ENCODE measurements around the gene PLEKHA7.
"Not testable (repeated sequence)": the region's sequence is repeated elsewhere in the genome, so short reads cannot be mapped to it uniquely, and the experiment has no call there.

PLEKHA7 gene

DNA sequence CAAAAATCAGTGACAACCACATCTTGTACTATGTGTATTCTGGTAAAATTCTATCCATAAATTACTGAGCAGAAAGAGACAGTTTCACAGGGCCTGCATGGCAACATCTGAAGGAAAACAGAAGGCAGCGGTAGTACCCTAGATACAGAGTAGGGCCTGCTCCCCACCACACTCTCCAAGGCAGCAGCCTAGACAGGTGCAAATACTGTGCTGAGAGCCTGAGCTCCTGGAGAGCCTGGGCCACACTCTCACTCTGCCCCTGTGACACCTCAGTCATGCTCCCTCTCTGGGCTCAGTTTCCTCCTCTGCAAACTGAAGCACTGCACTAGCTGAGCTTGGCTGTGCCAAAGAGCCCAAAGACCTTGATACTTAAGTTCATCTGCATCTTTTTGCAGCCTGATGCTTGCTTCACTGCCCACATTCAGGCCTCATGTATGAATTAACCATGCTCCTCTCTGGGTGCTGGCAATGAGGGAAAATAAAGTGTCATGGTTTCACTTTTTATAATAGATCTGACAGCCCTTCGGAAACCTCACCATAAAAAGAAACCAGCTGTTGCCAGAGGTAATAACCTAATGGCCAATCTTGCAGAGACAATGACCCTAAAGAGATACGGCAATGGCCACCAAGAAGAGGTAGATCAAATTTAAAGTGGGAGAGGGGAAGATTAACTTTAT, 104.7 kb downstream of the PLEKHA7 start:
- DNase-seq: no peak
- TF ChIP-seq GATA1 (IDR thresholded peaks at IDR 0.05; ENCODE audit: low read depth, low read length): no peak

GRCh38 chr11:16905375-16905774, 108.8 kb downstream of the PLEKHA7 start:
- TF ChIP-seq POLR2A (IDR thresholded peaks at IDR 0.05; ENCODE audit: low read length): no peak
- no peak for TF ChIP-seq GATA1 (IDR thresholded peaks at IDR 0.05; ENCODE audit: low read depth, low read length)
- DNase-seq: no peak

GRCh38 chr11:16904761-16905160, 109.5 kb downstream of the PLEKHA7 start:
- DNase-seq: not testable (repeated sequence)

- no peak for TF ChIP-seq GATA1 (IDR thresholded peaks at IDR 0.05; ENCODE audit: low read depth, low read length)
- TF ChIP-seq POLR2A (IDR thresholded peaks at IDR 0.05; ENCODE audit: low read length): no peak
- DNase-seq: no peak
Observed at GRCh38 chr11:16902781-16903378, 111.3 kb downstream of the PLEKHA7 start.

DNA sequence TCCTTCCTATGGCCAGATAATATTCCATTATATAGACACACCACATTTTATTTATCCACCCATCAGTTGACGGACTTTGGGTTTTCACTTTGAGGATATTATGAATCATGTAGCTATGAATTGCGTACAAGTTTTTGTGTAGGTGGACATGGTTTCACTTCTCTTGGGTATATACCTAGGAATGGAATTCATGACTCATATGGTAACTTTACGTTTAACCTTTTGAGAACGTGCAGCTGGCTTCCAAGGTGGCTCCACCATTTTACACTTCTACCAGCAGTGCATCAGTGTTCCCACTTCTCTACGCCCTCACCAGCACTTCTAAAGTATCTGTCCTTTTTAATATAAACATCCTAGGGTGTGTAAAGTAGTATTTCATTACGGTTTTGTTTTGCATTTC, 112.0 kb downstream of the PLEKHA7 start:
- TF ChIP-seq GATA1 (IDR thresholded peaks at IDR 0.05; ENCODE audit: low read depth, low read length): no peak
- no peak for TF ChIP-seq POLR2A (IDR thresholded peaks at IDR 0.05; ENCODE audit: low read length)
- DNase-seq: no peak

GRCh38 chr11:16900491-16900890, 113.7 kb downstream of the PLEKHA7 start:
- no peak for TF ChIP-seq POLR2A (IDR thresholded peaks at IDR 0.05; ENCODE audit: low read length)
- TF ChIP-seq GATA1 (IDR thresholded peaks at IDR 0.05; ENCODE audit: low read depth, low read length): no peak
- DNase-seq: no peak

DNA sequence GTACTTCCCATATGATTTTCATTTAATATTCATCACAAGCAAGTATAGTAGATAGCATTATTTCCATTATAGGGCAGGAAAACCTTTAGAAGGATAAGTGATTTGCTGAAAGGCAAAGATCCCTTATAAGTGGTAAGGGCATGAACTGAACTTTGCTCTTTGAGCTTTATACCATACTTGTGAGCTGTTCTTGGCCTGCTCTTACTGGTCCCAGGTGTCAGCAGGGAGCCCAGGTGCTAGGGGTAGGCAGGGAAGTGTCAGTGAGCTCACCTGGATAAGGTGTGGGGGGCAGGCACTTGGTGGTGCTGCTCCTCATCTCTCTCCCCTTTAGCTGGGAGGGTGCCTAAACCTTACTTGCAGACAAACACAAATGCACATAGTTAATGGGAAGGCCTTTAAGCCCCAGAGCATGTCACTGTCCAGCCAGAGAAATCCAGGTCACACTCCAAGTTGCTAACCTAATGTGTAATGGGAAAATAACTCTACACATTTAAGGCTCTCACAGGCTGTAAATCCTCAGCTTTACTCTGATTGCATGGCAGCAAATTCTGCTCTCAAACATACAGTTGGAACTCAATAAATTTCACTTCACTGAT, 114.4 kb downstream of the PLEKHA7 start:
- no peak for TF ChIP-seq GATA1 (IDR thresholded peaks at IDR 0.05; ENCODE audit: low read depth, low read length)
- TF ChIP-seq POLR2A (IDR thresholded peaks at IDR 0.05; ENCODE audit: low read length): no peak
- DNase-seq: no peak

DNA sequence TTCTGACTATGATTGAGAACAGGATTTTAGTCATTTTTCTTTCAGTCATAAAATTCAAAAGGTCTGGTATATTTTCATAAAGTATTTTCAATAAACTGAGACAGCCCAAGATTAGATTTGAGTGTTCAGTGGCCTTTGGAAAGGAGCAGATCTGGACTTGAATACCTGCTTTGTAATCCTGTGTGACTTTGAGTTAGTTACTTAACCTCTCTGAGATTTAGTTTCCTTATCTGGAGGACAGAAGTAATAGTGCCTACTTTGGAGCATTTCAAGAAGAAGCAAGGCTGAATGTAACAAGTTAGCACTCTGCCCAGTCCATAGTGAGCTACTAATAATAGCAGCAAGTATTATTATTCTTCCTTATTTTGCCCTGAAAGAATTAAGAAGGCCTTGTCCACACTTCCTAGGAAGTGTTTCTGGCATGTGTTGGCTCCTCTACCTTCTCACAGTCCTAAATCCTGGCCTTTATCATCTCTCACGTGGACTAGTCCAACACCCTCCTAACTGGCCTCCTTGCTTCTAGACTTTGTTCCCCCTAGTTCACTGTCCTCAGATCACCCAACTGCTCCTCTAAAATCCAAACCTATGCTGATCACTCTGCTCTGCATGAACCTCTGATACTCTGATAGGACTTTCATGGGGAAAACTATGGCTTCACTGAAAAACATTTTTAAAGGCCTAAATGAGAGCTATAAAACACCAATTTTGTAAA, 115.8 kb downstream of the PLEKHA7 start:
- TF ChIP-seq GATA1 (IDR thresholded peaks at IDR 0.05; ENCODE audit: low read depth, low read length) (no peak), POLR2A (IDR thresholded peaks at IDR 0.05; ENCODE audit: low read length) (no peak)

DNA sequence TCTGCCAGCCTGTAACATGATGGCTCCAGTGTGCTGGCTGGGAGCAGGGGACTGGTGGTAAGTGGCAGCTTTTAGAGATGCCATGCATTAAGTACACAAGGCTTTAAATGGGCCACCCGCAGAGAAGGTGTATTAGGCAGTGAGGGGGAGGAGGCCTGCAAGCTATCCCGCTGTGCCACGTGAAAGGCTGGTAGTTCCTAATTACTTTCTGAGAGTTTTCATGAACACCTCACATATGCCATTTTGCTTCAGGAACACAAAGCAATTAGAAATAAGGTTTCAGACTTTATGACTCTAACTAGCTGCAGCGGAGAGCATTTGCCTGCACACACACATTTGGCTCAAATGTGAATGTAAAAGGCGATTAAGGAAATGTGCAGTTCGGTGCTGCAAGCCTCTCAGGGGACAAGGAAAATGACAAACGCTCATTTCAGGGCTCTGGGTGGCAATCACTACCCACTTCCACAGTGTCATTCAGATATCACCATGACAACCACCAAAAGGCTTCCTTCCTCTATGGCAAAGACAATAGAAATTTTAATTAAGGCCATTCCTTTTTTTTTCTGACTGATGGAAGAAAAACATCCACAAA, 116.6 kb downstream of the PLEKHA7 start:
- DNase-seq: no peak
- TF ChIP-seq GATA1 (IDR thresholded peaks at IDR 0.05; ENCODE audit: low read depth, low read length) (no peak), POLR2A (IDR thresholded peaks at IDR 0.05; ENCODE audit: low read length) (no peak)

More for the DNA sequence above, 115.8 kb downstream of the PLEKHA7 start:
- no peak for DNase-seq

DNA sequence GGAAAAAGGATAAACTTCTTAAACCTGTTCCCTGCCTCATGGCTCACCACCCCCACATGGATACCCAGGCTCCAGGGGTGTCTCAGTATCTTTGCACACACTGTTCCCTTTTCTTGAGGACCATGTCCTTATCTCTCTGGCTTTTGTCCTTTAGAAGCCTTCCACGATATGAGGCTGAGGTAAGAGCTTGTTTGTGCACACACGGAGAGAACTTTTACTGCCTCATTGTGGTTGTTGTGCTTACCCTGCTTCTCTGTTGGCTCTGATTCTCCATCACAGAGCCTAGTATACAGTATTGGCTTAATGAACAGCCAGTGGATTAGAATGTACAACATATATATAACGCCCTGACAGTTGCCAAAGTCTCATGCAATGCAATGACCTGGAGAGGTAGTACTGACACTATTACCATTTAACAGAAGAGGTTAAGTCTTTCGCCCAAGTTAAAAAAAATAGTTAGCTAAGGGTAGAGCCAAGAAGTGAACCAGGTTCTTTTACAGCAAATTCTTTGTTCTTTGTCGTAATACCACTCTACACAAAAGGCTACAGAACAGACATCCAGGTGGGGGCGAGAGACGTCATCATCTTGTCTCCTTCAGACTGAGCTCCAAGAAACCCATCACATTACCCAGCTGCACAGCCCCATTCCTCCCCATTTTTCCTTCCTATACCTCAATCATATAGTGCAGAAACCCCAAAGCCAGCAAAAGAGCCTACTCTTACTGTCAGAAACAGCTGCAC, 117.3 kb downstream of the PLEKHA7 start:
- no peak for DNase-seq
- no peak for TF ChIP-seq GATA1 (IDR thresholded peaks at IDR 0.05; ENCODE audit: low read depth, low read length)
- TF ChIP-seq POLR2A (IDR thresholded peaks at IDR 0.05; ENCODE audit: low read length): no peak

DNA sequence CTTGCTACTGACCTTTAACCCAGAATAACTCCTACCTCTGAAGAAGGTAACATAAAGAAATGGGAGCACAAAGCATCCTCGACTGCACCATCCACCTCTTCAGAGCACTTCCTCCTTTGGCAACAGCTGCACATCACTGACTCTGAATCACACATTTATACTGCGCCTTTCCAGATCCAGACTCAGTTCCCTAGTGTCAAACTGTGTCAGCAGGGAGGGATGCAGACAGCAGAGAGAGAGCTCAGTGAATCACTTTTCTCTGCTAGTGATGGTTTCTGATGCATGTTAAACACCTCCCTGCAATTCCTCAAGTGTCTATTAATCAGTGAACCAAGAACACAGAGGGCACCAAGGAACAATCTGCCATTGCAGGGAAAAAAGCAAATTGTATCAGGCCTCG, 118.9 kb downstream of the PLEKHA7 start:
- DNase-seq: no peak
- TF ChIP-seq GATA1 (IDR thresholded peaks at IDR 0.05; ENCODE audit: low read depth, low read length) (no peak), POLR2A (IDR thresholded peaks at IDR 0.05; ENCODE audit: low read length) (no peak)

DNA sequence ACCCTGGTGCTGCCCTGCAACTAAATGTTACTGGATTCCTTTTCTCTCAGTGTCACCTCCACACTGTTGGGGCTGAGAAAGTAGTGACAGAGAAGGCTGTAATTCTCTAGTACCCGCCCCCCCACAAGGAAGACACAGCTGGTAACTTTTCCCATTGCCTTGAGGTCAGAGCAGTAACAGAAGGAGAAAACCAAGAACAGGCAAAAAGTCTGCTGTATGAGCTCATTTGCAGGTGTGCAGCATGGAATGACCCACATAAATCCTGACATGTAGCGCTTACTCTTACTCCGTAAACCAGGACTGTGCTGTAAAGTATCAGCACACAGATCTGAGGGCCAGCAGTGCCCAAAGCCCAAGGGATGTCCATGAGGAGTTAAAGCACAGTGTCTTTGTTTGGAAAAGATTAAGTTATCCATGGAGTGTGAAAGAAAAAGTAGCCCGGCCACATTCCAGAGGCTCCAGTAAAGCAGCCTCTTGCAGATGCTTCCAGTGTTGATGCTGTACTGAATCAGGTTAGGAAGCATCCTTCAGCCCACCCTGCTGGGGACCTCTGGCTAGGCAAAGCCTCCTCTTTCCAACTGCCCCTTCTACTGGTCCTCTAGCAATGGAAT, 120.7 kb downstream of the PLEKHA7 start:
- DNase-seq: no peak
- no peak for TF ChIP-seq GATA1 (IDR thresholded peaks at IDR 0.05; ENCODE audit: low read depth, low read length)
- no peak for TF ChIP-seq POLR2A (IDR thresholded peaks at IDR 0.05; ENCODE audit: low read length)

DNA sequence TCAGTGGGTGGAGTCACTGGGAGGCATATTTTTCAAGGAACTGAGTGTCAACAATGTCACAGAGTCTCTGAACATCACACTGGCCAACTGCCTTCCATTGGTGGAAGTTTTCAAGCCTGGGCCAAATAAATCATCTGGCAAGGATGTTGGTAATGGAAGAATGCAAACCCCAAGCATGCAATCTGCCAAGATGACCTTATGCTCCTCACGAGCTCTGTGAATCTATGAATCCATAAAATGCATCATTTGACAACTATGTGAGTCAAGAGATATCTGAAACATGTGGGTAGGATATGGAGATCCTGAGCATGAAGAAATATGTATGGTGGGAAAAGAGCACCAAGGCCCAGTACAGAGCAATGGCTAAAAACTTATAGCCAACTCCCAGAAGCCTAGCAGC, 122.2 kb downstream of the PLEKHA7 start:
- no peak for DNase-seq
- TF ChIP-seq GATA1 (IDR thresholded peaks at IDR 0.05; ENCODE audit: low read depth, low read length) (no peak), POLR2A (IDR thresholded peaks at IDR 0.05; ENCODE audit: low read length) (no peak)
